Anterior cingulate cortex (tissue), 58 donors: Measurements from ENCODE around the gene BCL2L14.

Experiments
- DNase-seq, 58 donors: peaks; one replicate each; lab custom pipeline; 2025; lab: John Stamatoyannopoulos, UW

The BCL2L14 gene

DNA sequence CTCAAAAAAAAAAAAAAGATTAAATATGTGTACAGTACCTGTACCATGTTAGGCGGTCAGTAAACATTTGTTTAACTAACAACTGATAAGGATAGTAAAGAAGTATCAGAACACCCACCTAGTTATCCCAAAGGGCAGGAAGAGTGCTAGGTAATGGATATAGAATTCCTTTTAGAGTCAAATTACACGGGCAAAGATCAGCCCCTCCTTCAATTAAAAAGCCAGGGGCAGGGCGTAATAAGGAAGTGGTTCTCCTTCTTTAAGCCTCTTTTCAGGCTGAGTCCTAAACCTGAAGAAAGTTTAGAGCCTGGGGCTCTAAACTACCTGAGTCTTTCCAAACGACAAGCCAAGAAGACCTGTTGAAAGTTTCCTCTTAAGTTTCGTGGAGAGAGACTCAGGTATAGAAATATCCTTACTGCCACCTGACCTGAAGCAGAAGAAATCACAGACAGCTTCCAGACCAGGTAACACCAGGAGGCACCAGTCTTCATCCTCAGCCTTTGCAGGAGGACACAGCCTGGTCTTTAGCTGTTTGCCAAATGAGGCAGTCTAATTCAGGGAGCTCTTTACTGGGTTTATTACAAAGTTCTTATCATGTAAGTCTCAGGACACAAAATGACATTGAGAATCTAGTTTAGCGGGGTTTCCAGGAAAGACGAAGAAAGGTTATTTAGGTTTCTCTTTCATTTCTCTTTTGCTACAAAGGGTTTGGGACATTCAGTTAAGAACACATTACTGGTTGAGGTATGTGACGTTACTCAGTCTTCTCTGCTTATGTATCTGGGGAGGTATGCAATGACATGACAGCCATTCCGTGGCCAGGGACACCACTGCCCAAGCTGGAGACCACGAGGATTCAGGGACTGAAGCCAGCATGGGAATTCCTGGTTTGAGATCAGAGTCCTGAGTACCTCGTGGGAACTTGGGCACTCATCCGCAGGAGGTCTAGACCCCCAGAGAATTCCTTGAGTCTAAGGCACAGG is at the start of gene BCL2L14:
TSS of gene BCL2L14 (plus strand) at position 266 of the 983 bp plus-strand sequence. CDS start 8,367 bp downstream, outside the sequence.
- DNase-seq: no peak

- no peak for DNase-seq
Measured at GRCh38 chr12:12022306-12022936, 48.3 kb upstream of the BCL2L14 start.

DNA sequence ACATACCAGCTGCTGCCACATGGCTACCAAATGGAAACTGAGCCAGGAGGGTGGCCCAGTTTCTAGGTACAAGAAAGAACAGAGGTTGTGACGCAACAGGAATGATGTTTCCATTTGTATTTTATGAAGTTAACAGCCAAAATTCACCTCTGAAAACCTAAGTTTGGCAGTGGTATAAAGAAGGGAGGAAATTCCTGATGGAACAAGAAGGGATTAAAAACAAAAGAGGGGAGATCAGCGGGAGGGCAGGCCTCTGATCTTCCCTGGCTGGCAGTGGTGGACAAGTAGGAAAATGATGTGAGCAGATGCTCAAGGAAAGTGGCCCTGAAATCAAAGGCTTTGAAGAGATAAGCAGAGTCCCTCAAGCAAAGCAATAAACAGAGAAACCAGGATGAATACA is 47.3 kb upstream of the BCL2L14 start:
- no peak for DNase-seq

DNA sequence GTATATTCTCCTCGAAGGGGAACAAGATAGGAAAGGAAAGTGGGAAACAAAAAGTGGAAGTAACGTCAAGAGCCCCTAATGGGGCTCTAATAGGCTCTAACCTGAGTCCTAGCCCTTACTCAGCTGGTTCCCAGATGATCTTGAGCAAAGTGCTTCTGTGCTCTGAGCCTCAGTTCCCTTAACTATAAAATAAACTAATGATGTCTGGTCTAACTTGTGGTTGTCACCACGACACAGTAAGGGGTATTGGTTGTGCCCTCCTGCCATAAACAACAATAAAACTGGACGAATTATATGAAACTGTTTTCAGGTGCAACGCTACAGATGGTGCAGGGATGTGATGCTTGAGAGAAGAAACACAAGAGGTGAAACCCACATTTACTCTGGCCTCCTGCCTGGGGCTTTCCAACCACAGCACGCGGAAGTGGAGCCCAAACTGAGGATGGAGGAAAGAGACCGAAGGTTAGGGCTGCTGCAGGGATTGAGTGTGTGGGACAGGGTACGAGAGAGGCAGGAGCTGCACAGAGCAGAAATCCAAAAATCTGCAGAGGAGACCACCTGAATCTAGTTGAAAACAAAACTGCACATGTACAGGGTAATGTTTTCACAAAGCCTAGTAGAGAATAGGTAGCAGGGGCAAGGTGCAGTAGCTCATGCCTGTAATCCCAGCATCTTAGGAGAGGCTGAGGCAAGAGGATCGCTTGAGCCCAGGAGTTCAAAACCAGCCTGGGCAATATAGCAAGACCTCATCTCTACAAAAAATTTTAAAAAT is 45.6 kb upstream of the BCL2L14 start:
- no peak for DNase-seq

- no peak for DNase-seq
Measured at GRCh38 chr12:12025799-12026386, 44.8 kb upstream of the BCL2L14 start.

DNA sequence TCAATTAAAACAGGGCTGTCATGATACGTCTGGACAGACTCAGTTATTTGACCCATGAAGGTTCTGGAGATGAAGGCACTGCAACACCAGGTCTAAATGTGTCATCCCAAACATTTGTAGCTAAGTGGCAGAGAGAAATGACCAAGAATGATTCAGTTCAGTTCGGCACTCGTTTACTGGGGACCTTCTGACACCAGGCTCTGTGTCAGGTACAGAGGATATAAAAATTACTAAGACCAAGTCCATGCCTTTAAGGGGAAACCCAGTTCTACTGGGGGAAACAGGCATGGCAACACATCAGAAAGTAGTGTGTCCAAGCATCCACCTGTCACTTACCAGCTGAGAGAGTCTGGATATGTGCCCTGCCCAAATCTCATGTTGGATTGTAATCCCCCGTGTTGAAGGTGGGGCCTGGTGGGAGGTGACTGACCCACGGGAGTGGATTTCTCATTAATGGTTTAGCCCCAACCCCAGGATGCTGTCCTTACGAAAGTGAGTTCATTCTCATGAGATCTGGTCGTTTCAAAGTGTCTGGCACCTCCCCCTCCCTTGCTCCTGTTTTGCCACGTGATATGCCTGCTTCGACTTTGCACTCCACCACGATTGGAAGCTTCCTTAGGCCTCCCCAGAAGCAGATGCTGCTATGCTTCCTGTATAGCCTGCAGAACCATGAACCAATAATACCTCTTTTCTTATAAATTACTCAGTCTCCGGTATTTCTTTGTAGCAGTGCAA is 41.9 kb upstream of the BCL2L14 start:
- DNase-seq: no peak

DNA sequence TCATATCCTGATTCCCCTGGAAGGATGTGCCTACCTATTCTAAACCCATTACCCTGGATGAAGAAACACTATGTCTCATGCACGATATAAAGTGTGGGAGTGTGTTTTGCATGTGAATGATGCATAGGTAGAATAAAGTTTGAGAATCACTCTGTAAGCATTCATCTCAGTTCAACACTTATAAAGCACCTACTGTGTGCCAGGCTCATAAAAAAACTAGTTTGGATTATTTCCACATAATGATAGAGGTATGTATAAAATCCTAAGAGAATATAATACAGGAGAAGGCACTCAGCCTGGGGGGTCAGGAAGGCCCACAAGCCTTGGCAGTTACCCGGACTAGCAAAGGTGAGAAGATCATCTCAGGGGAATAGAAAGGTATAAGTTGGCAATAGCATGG is 41.1 kb upstream of the BCL2L14 start:
- DNase-seq: no peak

DNA sequence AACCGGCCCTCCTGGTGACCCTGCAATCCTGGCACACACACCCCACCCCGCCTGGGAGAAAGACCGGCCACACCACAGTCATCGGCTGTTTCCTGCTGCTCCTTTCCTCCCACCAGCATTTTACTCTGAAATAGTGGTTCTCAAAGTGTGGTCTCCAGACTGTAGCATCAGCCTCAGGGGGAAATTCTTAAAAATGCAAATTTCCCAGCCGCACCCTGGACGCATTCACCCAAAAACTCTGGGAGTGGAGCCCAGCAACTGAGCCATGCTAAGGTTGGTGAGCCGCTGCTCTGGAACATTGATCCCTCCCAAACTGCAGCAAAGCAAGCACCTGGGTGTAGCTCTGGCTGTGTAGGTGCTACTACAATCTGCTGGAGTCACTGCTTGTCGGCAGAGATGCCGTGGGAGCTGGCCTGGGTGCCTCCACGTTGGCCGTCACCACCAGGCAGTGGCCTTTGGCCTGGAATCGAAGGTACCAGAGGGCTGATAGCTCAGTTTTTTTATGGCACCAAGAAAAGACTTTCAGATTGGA is 38.4 kb upstream of the BCL2L14 start:
- no peak for DNase-seq

DNA sequence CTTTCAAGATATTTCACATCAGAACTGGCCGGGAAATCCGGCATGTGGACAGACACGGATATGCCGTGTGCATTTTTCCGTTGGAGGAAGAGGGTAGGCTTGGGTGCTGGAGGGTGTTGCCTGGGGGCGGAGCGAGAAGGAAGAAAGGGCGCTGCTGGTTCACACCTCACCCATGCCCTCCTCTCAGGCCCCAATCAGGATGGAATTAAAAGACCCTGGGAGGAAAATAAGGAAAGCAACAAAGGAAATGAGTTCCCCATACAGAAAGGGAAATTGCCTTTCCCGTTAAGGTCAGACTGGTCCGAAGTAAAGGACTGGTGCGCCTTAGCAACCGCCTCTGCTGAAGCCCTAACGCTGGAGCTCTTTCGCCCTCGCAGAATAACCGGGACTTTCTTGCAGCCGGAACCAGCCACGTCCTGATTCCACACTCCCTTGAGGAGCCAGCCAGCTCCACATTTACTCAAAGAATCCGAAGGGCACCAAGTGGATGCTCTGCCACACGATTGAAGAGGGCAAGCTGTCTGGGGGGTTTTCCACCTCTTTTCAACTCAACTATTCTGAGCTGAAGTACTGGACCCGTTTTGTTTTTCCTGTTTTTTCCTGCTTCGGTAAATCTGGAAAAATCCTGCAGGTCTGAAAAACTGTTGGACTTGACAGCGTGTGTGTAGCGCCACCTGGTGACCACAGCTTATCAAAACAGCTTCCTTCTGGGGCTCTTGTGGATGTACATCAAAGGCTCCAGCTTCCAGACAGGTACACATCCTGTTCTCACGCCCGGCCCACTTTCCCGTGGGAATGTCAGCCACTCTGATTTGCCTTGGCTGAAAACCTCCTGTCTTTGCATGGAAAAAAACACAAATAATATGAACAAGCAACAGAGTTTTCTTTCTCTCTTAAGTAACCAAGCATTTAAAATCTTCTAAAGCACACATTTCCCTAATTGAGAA is 37.6 kb upstream of the BCL2L14 start:
- DNase-seq: peak; percentile 9 to 88 (median 68)

DNA sequence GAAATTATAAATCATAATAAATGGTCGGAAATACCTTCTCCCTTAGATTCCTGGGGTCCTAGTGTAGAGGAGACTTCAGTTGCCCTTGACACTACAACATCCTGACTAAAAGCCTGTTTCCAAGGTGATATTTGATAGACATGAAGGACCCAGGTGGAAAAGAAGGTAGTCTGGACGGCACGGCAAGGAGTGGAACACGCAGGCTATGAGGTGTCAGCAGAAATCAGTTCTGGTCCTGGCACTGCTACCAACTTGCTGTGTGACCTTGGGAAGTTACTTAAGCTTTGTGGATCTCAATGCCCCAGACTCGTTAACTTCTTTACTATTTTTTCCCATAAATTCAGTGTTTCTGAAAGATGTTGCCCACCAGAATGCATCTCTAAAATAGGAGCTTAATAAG is 36.9 kb upstream of the BCL2L14 start:
- DNase-seq: no peak

DNA sequence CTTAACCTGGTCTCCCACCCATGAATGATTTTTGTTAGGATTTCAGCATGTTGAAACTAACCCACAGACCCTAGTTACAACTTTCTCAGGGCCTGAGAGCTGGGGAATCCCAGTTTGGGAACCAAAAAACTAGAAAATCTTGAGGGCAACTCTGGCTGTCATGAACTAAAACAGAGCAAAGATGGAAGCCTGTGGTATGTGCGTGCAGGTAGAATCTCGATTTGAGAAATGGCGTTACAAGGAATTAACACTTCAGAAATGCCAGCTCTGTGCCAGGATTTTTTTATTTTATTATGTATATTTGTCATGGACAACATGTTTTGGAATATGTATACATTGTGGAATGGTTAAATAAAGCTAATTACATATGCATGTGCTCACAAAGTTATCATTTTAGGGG is 36.4 kb upstream of the BCL2L14 start:
- DNase-seq: no peak

DNA sequence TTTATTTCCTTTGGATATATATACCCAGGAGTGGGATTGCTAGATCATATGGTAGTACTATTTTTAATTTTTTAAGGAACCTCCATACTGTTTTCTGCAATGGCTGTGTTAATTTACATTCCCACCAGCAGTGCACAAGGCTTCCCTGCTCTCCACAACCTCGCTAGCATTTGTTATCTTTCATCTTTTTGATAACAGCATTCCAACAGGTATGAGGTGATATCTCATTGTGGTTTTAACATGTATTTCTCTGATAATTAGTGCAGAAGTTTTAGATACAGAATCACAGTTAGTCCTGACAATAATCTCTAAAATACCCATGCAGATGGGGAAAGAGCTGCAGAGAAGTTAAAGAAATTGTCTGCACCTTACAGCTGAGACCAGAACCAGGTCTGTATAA is 35.5 kb upstream of the BCL2L14 start:
- DNase-seq: no peak

DNA sequence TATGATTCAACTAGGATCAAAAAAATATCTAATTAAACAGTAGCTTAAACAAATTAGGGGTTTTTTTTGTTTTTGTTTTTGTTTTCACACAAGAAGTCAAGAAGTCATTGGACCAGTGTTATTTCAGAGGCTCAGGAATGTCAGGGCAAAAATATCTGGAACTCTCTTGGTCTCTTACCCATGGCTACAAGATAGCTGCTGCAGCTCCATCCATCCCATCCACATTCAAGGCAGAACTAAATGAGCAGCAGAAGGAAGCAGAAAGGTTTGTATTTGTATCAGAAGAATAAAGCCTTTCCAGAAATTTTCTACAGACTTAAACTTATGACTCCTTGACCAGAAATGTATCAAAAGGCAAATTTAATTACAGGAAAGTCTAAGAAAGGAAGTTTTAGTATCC is 33.8 kb upstream of the BCL2L14 start:
- no peak for DNase-seq

DNA sequence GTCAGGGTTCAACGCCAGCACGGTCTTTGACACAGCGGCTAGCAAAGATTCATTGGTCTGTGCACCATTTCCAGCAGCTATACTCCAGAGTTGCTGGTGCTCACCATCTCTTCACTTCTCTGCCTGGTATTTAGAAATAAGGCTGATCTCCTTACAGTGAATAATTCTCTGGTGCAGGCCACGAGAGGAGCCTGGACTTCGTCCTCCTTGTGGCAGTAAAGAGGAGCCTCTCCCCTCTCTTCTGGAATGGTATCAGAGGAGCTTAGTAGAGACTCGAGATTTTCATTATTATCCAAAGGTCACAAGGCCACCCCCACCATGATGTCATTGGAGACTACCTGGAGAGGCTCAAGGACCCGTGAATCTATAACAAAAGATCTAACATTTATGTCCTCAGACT is 30.8 kb upstream of the BCL2L14 start:
- no peak for DNase-seq

GRCh38 chr12:12046401-12046800 is 24.3 kb upstream of the BCL2L14 start:
- DNase-seq: no peak

- DNase-seq: no peak
Measured at GRCh38 chr12:12047682-12048081, 23.1 kb upstream of the BCL2L14 start.

GRCh38 chr12:12048266-12048665 is 22.5 kb upstream of the BCL2L14 start:
- no peak for DNase-seq

GRCh38 chr12:12048714-12049113 is 22.0 kb upstream of the BCL2L14 start:
- DNase-seq: no peak
